ENCODE data around the gene UBXN6.

- TF ChIP-seq, protein P1, sequence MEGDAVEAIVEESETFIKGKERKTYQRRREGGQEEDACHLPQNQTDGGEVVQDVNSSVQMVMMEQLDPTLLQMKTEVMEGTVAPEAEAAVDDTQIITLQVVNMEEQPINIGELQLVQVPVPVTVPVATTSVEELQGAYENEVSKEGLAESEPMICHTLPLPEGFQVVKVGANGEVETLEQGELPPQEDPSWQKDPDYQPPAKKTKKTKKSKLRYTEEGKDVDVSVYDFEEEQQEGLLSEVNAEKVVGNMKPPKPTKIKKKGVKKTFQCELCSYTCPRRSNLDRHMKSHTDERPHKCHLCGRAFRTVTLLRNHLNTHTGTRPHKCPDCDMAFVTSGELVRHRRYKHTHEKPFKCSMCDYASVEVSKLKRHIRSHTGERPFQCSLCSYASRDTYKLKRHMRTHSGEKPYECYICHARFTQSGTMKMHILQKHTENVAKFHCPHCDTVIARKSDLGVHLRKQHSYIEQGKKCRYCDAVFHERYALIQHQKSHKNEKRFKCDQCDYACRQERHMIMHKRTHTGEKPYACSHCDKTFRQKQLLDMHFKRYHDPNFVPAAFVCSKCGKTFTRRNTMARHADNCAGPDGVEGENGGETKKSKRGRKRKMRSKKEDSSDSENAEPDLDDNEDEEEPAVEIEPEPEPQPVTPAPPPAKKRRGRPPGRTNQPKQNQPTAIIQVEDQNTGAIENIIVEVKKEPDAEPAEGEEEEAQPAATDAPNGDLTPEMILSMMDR (IDR thresholded peaks at IDR 0.05), result no peak
- TF ChIP-seq POLR2AphosphoS5 (IDR thresholded peaks at IDR 0.05; ENCODE audit: insufficient read depth in 1 of 2, low read depth in 1 of 2), result no peak
- TF ChIP-seq POLR2A (IDR thresholded peaks at IDR 0.05), result no peak
These were observed 4.1 kb downstream of the UBXN6 start for GRCh38 chr19:4453232-4454179.

Data from vagina (tissue), 2 donors.